Pulmonary artery endothelial cell (primary cell): ENCODE measurements around the gene SPEM1. TPM values are rescaled to one million over a fixed set of nuclear protein-coding genes. Genes with fewer than 3 reads are reported as not detected.

ENCODE experiments used
- DNase-seq: peaks from one replicate; pipeline ENCODE4 v3.0.0-alpha.2; 2011; ENCODE audit warnings: low read depth, low spot score
- total RNA-seq: library from RNA; depleted of rRNA; stranded (reverse); fragments of >200 nt; gene quantifications from 2 replicates; pipeline ENCODE4 v1.2.3, GENCODE V29; 2014

SPEM1 gene
- total RNA-seq, 1 donor from 2014 or later = not detected

GRCh38 chr17:7440113-7440833, 20.1 kb downstream of the SPEM1 start:
- no peak for DNase-seq

- no peak for DNase-seq
Observed at GRCh38 chr17:7440834-7441195, 20.7 kb downstream of the SPEM1 start.

- no peak for DNase-seq
Observed at GRCh38 chr17:7441266-7441665, 21.1 kb downstream of the SPEM1 start.

GRCh38 chr17:7442142-7442541, 22.0 kb downstream of the SPEM1 start:
- DNase-seq = no peak

- no peak for DNase-seq
Observed at GRCh38 chr17:7443499-7444485, 23.7 kb downstream of the SPEM1 start.

- no peak for DNase-seq
Observed at GRCh38 chr17:7444682-7445618, 24.8 kb downstream of the SPEM1 start, which contains the start of gene CHRNB1. CHRNB1 (plus strand) TSS chr17:7445061; CDS start chr17:7445128, 67 bp downstream.

GRCh38 chr17:7445619-7445968, 25.5 kb downstream of the SPEM1 start:
- DNase-seq = no peak

- DNase-seq = no peak
Observed at GRCh38 chr17:7448461-7448860, 28.3 kb downstream of the SPEM1 start.

GRCh38 chr17:7459961-7460545, 39.9 kb downstream of the SPEM1 start:
- DNase-seq = no peak

- DNase-seq = no peak
Observed at GRCh38 chr17:7460850-7461660, 40.9 kb downstream of the SPEM1 start.

GRCh38 chr17:7462474-7463371, 42.6 kb downstream of the SPEM1 start:
- DNase-seq = no peak

- DNase-seq = no peak
Observed at GRCh38 chr17:7463372-7463846, 43.3 kb downstream of the SPEM1 start.

GRCh38 chr17:7464081-7464480, 44.0 kb downstream of the SPEM1 start:
- no peak for DNase-seq

GRCh38 chr17:7465597-7466275, 45.6 kb downstream of the SPEM1 start:
- DNase-seq = no peak

- DNase-seq = no peak
Observed at GRCh38 chr17:7466318-7466638, 46.2 kb downstream of the SPEM1 start.

- DNase-seq = no peak
Observed at GRCh38 chr17:7466639-7467341, 46.7 kb downstream of the SPEM1 start.

GRCh38 chr17:7467498-7467897, 47.4 kb downstream of the SPEM1 start:
- no peak for DNase-seq

- DNase-seq = no peak
Observed at GRCh38 chr17:7468290-7468689, 48.2 kb downstream of the SPEM1 start.
